ENCODE results near the gene B3GALNT2. TPM values are rescaled to one million over a fixed set of nuclear protein-coding genes. Genes with fewer than 3 reads are reported as not detected.

B3GALNT2 gene
- total and polyA plus RNA-seq, 2 donors from 2014 or later = 2.0 to 14.4 TPM

- Histone ChIP-seq H3K27ac (ENCODE audit: low read depth in 2 of 2, low read length in 2 of 2) (no peak overlapping the region), H3K36me3 (ENCODE audit: control insufficient read depth in 2 of 3, insufficient read depth in 3 of 3, low read length in 3 of 3) (no peaks in the 10 kb centered on the region), H3K4me1 (ENCODE audit: control insufficient read depth in 2 of 3, insufficient read depth in 2 of 3, low read depth in 1 of 3, low read length in 3 of 3) (peaks cover 0 to 3% (median 0%) of the 10 kb centered on the region in 3 donors), H3K9me3 (ENCODE audit: control insufficient read depth in 2 of 3, insufficient read depth in 1 of 3, low read length in 3 of 3) (no peaks in the 10 kb centered on the region), H3K4me3 (ENCODE audit: low read length in 3 of 3) (no peak overlapping the region), H3K9ac (ENCODE audit: low read length in 3 of 3) (no peak overlapping the region), H3K27me3 (ENCODE audit: control insufficient read depth, insufficient read depth, low read length) (no peaks in the 10 kb centered on the region)
- intact Hi-C loops (cut with DNase I) = no loop called here
- no peak for TF ChIP-seq CTCF (IDR thresholded peaks at IDR 0.05; ENCODE audit: borderline replicate concordance, extremely low read depth, insufficient read depth)
- FAIRE-seq (no peak), DNase-seq (no peak)
Observed at GRCh38 chr1:235427447-235427846, 76.8 kb downstream of the B3GALNT2 start.

GRCh38 chr1:235426680-235427079 lies 77.6 kb downstream of the B3GALNT2 start:
- Histone ChIP-seq H3K9me3 (ENCODE audit: control insufficient read depth in 2 of 3, insufficient read depth in 1 of 3, low read length in 3 of 3) (no peaks in the 10 kb centered on the region), H3K4me1 (ENCODE audit: control insufficient read depth in 2 of 3, insufficient read depth in 2 of 3, low read depth in 1 of 3, low read length in 3 of 3) (peaks cover 0 to 3% (median 0%) of the 10 kb centered on the region in 3 donors), H3K27me3 (ENCODE audit: control insufficient read depth, insufficient read depth, low read length) (no peaks in the 10 kb centered on the region), H3K4me3 (ENCODE audit: low read length in 3 of 3) (no peak overlapping the region), H3K36me3 (ENCODE audit: control insufficient read depth in 2 of 3, insufficient read depth in 3 of 3, low read length in 3 of 3) (no peaks in the 10 kb centered on the region), H3K27ac (ENCODE audit: low read depth in 2 of 2, low read length in 2 of 2) (no peak overlapping the region), H3K9ac (ENCODE audit: low read length in 3 of 3) (no peak overlapping the region)
- no peak for DNase-seq
- intact Hi-C loops (cut with DNase I) = no loop called here
- TF ChIP-seq CTCF (IDR thresholded peaks at IDR 0.05; ENCODE audit: borderline replicate concordance, extremely low read depth, insufficient read depth) = no peak
- no peak for FAIRE-seq

- Histone ChIP-seq H3K9me3 (ENCODE audit: control insufficient read depth in 2 of 3, insufficient read depth in 1 of 3, low read length in 3 of 3) (no peaks in the 10 kb centered on the region), H3K36me3 (ENCODE audit: control insufficient read depth in 2 of 3, insufficient read depth in 3 of 3, low read length in 3 of 3) (no peaks in the 10 kb centered on the region), H3K4me3 (ENCODE audit: low read length in 3 of 3) (no peak overlapping the region), H3K9ac (ENCODE audit: low read length in 3 of 3) (no peak overlapping the region), H3K27me3 (ENCODE audit: control insufficient read depth, insufficient read depth, low read length) (no peaks in the 10 kb centered on the region), H3K4me1 (ENCODE audit: control insufficient read depth in 2 of 3, insufficient read depth in 2 of 3, low read depth in 1 of 3, low read length in 3 of 3) (peaks cover 0 to 3% (median 0%) of the 10 kb centered on the region in 3 donors), H3K27ac (ENCODE audit: low read depth in 2 of 2, low read length in 2 of 2) (no peak overlapping the region)
- intact Hi-C loops (cut with DNase I) = no loop called here
- FAIRE-seq (no peak), DNase-seq (no peak)
- no peak for TF ChIP-seq CTCF (IDR thresholded peaks at IDR 0.05; ENCODE audit: borderline replicate concordance, extremely low read depth, insufficient read depth)
Observed at GRCh38 chr1:235426143-235426542, 78.1 kb downstream of the B3GALNT2 start.

- Histone ChIP-seq H3K27ac (ENCODE audit: low read depth in 2 of 2, low read length in 2 of 2) (no peak overlapping the region), H3K9ac (ENCODE audit: low read length in 3 of 3) (no peak overlapping the region), H3K4me1 (ENCODE audit: control insufficient read depth in 2 of 3, insufficient read depth in 2 of 3, low read depth in 1 of 3, low read length in 3 of 3) (peaks cover 0 to 3% (median 0%) of the 10 kb centered on the region in 3 donors), H3K9me3 (ENCODE audit: control insufficient read depth in 2 of 3, insufficient read depth in 1 of 3, low read length in 3 of 3) (no peaks in the 10 kb centered on the region), H3K27me3 (ENCODE audit: control insufficient read depth, insufficient read depth, low read length) (no peaks in the 10 kb centered on the region), H3K4me3 (ENCODE audit: low read length in 3 of 3) (no peak overlapping the region), H3K36me3 (ENCODE audit: control insufficient read depth in 2 of 3, insufficient read depth in 3 of 3, low read length in 3 of 3) (no peaks in the 10 kb centered on the region)
- intact Hi-C loops (cut with DNase I) = no loop called here
- no peak for DNase-seq
- FAIRE-seq = no peak
- no peak for TF ChIP-seq CTCF (IDR thresholded peaks at IDR 0.05; ENCODE audit: borderline replicate concordance, extremely low read depth, insufficient read depth)
Observed at GRCh38 chr1:235425357-235425756, 78.9 kb downstream of the B3GALNT2 start.

Measured in kidney (tissue), 14 donors.